GM18520 (cell line): ENCODE results near the gene COL20A1.
"Not testable (repeated sequence)": the region's sequence is repeated elsewhere in the genome, so short reads cannot be mapped to it uniquely, and the experiment has no call there.

Experiments
- ATAC-seq: cut with Tn5 transposase; IDR thresholded peaks from one replicate; pipeline ENCODE4 v1.9.1; 2021; ENCODE audit not compliant: unreplicated experiment

COL20A1 gene

GRCh38 chr20:63330940-63331339 lies 38.0 kb downstream of the COL20A1 start:
- no peak for ATAC-seq

- no peak for ATAC-seq
These were observed 38.9 kb downstream of the COL20A1 start for GRCh38 chr20:63331741-63332400.

- no peak for ATAC-seq
These were observed 39.7 kb downstream of the COL20A1 start for GRCh38 chr20:63332488-63333240.

- no peak for ATAC-seq
These were observed 40.4 kb downstream of the COL20A1 start for GRCh38 chr20:63333241-63333836.

GRCh38 chr20:63334356-63334755 lies 41.4 kb downstream of the COL20A1 start:
- no peak for ATAC-seq

GRCh38 chr20:63335060-63335459 lies 42.1 kb downstream of the COL20A1 start:
- ATAC-seq: not testable (repeated sequence)

- ATAC-seq: no peak
These were observed 42.7 kb downstream of the COL20A1 start for GRCh38 chr20:63335711-63336110.

- ATAC-seq: no peak
These were observed 43.3 kb downstream of the COL20A1 start for GRCh38 chr20:63336232-63336752.

- ATAC-seq: no peak
These were observed 44.9 kb downstream of the COL20A1 start for GRCh38 chr20:63337786-63338420.

GRCh38 chr20:63339154-63340094 lies 46.4 kb downstream of the COL20A1 start:
- ATAC-seq: not testable (repeated sequence)

GRCh38 chr20:63340158-63340688 lies 47.2 kb downstream of the COL20A1 start:
- not testable (repeated sequence) for ATAC-seq

GRCh38 chr20:63342561-63343459 lies 49.8 kb downstream of the COL20A1 start:
- no peak for ATAC-seq

GRCh38 chr20:63343460-63344445 lies 50.8 kb downstream of the COL20A1 start:
- no peak for ATAC-seq

GRCh38 chr20:63344616-63345327 lies 51.8 kb downstream of the COL20A1 start:
- ATAC-seq: no peak

GRCh38 chr20:63345328-63346100 lies 52.5 kb downstream of the COL20A1 start:
- no peak for ATAC-seq
